ENCODE measurements around the gene MRPS30. TPM values are rescaled to one million over a fixed set of nuclear protein-coding genes. Genes with fewer than 3 reads are reported as not detected.
"Not testable (repeated sequence)": the region's sequence is repeated elsewhere in the genome, so short reads cannot be mapped to it uniquely, and the experiment has no call there.

Gene MRPS30
- total RNA-seq, 1 donor from 2014 or later, result 185 TPM

GRCh38 chr5:44821164-44821563, 12.4 kb downstream of the MRPS30 start:
- no peak for DNase-seq

- not testable (repeated sequence) for DNase-seq
Observed at GRCh38 chr5:44824662-44825061, 15.9 kb downstream of the MRPS30 start.

- no peak for DNase-seq
Observed at GRCh38 chr5:44827681-44828080, 18.9 kb downstream of the MRPS30 start.

GRCh38 chr5:44828719-44829118, 20.0 kb downstream of the MRPS30 start:
- no peak for DNase-seq

- no peak for DNase-seq
Observed at GRCh38 chr5:44830951-44831350, 22.2 kb downstream of the MRPS30 start.

GRCh38 chr5:44833249-44833648, 24.5 kb downstream of the MRPS30 start:
- DNase-seq, result no peak

- no peak for DNase-seq
Observed at GRCh38 chr5:44835693-44836092, 26.9 kb downstream of the MRPS30 start.

GRCh38 chr5:44839018-44839681, 30.4 kb downstream of the MRPS30 start:
- DNase-seq, result no peak

GRCh38 chr5:44842496-44843282, 33.9 kb downstream of the MRPS30 start:
- DNase-seq, result no peak

GRCh38 chr5:44844744-44845143, 36.0 kb downstream of the MRPS30 start:
- DNase-seq, result no peak

- no peak for DNase-seq
Observed at GRCh38 chr5:44845777-44846176, 37.0 kb downstream of the MRPS30 start.

GRCh38 chr5:44847206-44847852, 38.6 kb downstream of the MRPS30 start:
- DNase-seq, result no peak

GRCh38 chr5:44860267-44860666, 51.5 kb downstream of the MRPS30 start:
- DNase-seq, result no peak

GRCh38 chr5:44862808-44863207, 54.1 kb downstream of the MRPS30 start:
- no peak for DNase-seq

Measured in occipital lobe (tissue), 2 donors.